ENCODE data around the gene SDK1.
"Not testable (repeated sequence)": the region's sequence is repeated elsewhere in the genome, so short reads cannot be mapped to it uniquely, and the experiment has no call there.

Gene SDK1

DNA sequence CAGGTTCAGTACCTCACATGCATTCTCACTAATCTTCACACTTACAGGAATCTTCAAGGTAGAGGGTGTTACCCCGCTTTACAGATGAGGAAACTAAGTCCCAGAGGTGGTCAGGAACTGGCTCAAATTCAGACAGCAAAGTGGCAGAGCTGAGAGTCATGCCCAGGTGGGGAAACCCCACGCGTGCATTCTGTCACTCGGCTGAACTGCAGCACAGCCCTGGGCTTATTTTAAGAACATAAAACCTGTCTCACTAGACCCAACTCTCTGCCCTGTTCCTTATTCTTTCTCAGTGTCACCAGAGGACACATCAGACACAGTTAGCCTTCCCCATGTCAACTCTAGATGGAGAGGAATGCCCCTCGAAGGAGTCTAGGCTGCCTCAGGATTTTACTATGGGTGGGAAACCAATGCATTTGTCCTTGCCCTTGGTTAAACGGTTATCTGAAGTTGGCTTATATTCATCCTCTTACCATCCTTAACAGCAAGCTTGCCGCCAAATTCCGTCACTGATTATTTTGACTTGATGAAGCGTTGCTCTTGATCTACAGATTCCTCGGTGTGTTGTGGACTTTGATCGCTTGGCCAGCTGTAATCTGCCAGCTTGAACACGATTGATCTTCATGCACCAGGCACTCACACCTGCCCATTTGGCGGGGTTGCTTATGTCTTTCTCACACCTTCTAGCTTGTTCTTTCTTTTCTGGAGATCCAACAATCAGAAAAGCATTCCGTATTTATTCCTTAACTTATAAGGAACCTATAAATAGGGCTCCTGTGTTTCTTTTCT lies 627.9 kb downstream of the SDK1 start:
- no peaks in the 10 kb centered on the region for H3K9me3 ChIP-seq (ENCODE audit: control insufficient read depth, low read length)
- no peaks in the 10 kb centered on the region for H3K36me3 ChIP-seq (ENCODE audit: control insufficient read depth, insufficient read depth, low read length)
- H2AFZ ChIP-seq, result no peak overlapping the region
- no peak overlapping the region for H3K4me3 ChIP-seq (ENCODE audit: low read depth, low read length)
- H3K4me1 ChIP-seq, result no peaks in the 10 kb centered on the region
- H3K4me2 ChIP-seq (ENCODE audit: low read length), result no peak overlapping the region
- TF ChIP-seq, protein P1, sequence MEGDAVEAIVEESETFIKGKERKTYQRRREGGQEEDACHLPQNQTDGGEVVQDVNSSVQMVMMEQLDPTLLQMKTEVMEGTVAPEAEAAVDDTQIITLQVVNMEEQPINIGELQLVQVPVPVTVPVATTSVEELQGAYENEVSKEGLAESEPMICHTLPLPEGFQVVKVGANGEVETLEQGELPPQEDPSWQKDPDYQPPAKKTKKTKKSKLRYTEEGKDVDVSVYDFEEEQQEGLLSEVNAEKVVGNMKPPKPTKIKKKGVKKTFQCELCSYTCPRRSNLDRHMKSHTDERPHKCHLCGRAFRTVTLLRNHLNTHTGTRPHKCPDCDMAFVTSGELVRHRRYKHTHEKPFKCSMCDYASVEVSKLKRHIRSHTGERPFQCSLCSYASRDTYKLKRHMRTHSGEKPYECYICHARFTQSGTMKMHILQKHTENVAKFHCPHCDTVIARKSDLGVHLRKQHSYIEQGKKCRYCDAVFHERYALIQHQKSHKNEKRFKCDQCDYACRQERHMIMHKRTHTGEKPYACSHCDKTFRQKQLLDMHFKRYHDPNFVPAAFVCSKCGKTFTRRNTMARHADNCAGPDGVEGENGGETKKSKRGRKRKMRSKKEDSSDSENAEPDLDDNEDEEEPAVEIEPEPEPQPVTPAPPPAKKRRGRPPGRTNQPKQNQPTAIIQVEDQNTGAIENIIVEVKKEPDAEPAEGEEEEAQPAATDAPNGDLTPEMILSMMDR (IDR thresholded peaks at IDR 0.05), result no peak
- H3K9ac ChIP-seq, result no peak overlapping the region
- no peaks in the 10 kb centered on the region for H3K27me3 ChIP-seq (ENCODE audit: control insufficient read depth, insufficient read depth, low read length)
- no peaks in the 10 kb centered on the region for H3K79me2 ChIP-seq
- no peak overlapping the region for H3K27ac ChIP-seq

GRCh38 chr7:3931843-3932242 lies 630.8 kb downstream of the SDK1 start:
- Histone ChIP-seq H3K9ac (no peak overlapping the region), H3K4me3 (ENCODE audit: low read depth, low read length) (no peak overlapping the region), H3K4me1 (no peaks in the 10 kb centered on the region), H3K27me3 (ENCODE audit: control insufficient read depth, insufficient read depth, low read length) (no peaks in the 10 kb centered on the region), H3K27ac (no peak overlapping the region), H3K9me3 (ENCODE audit: control insufficient read depth, low read length) (no peaks in the 10 kb centered on the region), H3K36me3 (ENCODE audit: control insufficient read depth, insufficient read depth, low read length) (no peaks in the 10 kb centered on the region), H2AFZ (no peak overlapping the region), H3K79me2 (no peaks in the 10 kb centered on the region), H3K4me2 (ENCODE audit: low read length) (no peak overlapping the region)
- TF ChIP-seq, protein P1 (IDR thresholded peaks at IDR 0.05), result no peak

- no peak overlapping the region for H3K27ac ChIP-seq
- H3K36me3 ChIP-seq (ENCODE audit: control insufficient read depth, insufficient read depth, low read length), result no peaks in the 10 kb centered on the region
- no peaks in the 10 kb centered on the region for H3K4me1 ChIP-seq
- no peaks in the 10 kb centered on the region for H3K79me2 ChIP-seq
- TF ChIP-seq, protein P1 (IDR thresholded peaks at IDR 0.05), result no peak
- no peak overlapping the region for H3K4me3 ChIP-seq (ENCODE audit: low read depth, low read length)
- H2AFZ ChIP-seq, result no peak overlapping the region
- no peaks in the 10 kb centered on the region for H3K27me3 ChIP-seq (ENCODE audit: control insufficient read depth, insufficient read depth, low read length)
- H3K4me2 ChIP-seq (ENCODE audit: low read length), result no peak overlapping the region
- no peak overlapping the region for H3K9ac ChIP-seq
- H3K9me3 ChIP-seq (ENCODE audit: control insufficient read depth, low read length), result no peaks in the 10 kb centered on the region
Observed at GRCh38 chr7:3937146-3937545, 636.1 kb downstream of the SDK1 start.

GRCh38 chr7:3937605-3938004 lies 636.6 kb downstream of the SDK1 start:
- Histone ChIP-seq H3K27ac (no peak overlapping the region), H2AFZ (no peak overlapping the region), H3K4me1 (no peaks in the 10 kb centered on the region), H3K27me3 (ENCODE audit: control insufficient read depth, insufficient read depth, low read length) (no peaks in the 10 kb centered on the region), H3K9me3 (ENCODE audit: control insufficient read depth, low read length) (no peaks in the 10 kb centered on the region), H3K36me3 (ENCODE audit: control insufficient read depth, insufficient read depth, low read length) (no peaks in the 10 kb centered on the region), H3K79me2 (no peaks in the 10 kb centered on the region), H3K4me3 (ENCODE audit: low read depth, low read length) (no peak overlapping the region), H3K4me2 (ENCODE audit: low read length) (no peak overlapping the region), H3K9ac (no peak overlapping the region)
- TF ChIP-seq, protein P1 (IDR thresholded peaks at IDR 0.05), result no peak

DNA sequence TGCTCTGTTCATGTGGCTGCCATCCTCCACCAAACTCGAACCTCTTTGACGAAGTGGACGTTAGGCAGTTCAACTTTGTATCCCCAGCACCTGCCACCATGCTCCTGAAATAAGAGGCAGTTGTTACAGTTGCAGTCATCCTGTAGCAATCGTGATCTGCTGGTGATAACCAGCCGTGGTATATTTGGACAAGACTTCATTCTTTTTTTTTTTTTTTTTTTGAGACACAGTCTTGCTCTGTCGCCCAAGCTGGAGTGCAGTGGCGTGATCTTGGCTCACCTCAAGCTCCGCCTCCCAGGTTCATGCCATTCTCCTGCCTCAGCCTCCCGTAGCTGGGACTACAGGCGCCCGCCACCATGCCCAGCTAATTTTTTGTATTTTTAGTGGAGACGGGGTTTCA lies 640.7 kb downstream of the SDK1 start:
- H3K4me2 ChIP-seq (ENCODE audit: low read length); H3K27ac ChIP-seq; H3K4me1 ChIP-seq; H3K27me3 ChIP-seq (ENCODE audit: control insufficient read depth, insufficient read depth, low read length); H3K36me3 ChIP-seq (ENCODE audit: control insufficient read depth, insufficient read depth, low read length); H3K9me3 ChIP-seq (ENCODE audit: control insufficient read depth, low read length); H3K79me2 ChIP-seq; H3K9ac ChIP-seq; H3K4me3 ChIP-seq (ENCODE audit: low read depth, low read length); H2AFZ ChIP-seq: not testable (repeated sequence)

Measured in parathyroid adenoma (tissue), 2 donors.